Activated CD4-positive, alpha-beta T cell treated with anti-CD3 and anti-CD28 coated beads, Interleukin-2, amount 50 U/mL, for 48 hours (primary cell): ENCODE measurements around the gene MYO3A.
"Not testable (repeated sequence)": the region's sequence is repeated elsewhere in the genome, so short reads cannot be mapped to it uniquely, and the experiment has no call there.

Experiments used
- DNase-seq, 2 experiments: peaks; one replicate each; pipeline ENCODE4 v3.0.0-alpha.2; 2020

The MYO3A gene

GRCh38 chr10:26093229-26093628, 159.2 kb downstream of the MYO3A start:
- no peak for DNase-seq

- no peak for DNase-seq
Observed at GRCh38 chr10:26095781-26096180, 161.8 kb downstream of the MYO3A start.

- not testable (repeated sequence) for DNase-seq
Observed at GRCh38 chr10:26097549-26097948, 163.5 kb downstream of the MYO3A start.

GRCh38 chr10:26112532-26112931, 178.5 kb downstream of the MYO3A start:
- DNase-seq = no peak

GRCh38 chr10:26138613-26139012, 204.6 kb downstream of the MYO3A start:
- no peak for DNase-seq

GRCh38 chr10:26156019-26156418, 222.0 kb downstream of the MYO3A start:
- no peak for DNase-seq

GRCh38 chr10:26157734-26158133, 223.7 kb downstream of the MYO3A start:
- DNase-seq = no peak

GRCh38 chr10:26169466-26169865, 235.4 kb downstream of the MYO3A start:
- DNase-seq = no peak

- DNase-seq = no peak
Observed at GRCh38 chr10:26172131-26172530, 238.1 kb downstream of the MYO3A start.

- no peak for DNase-seq
Observed at GRCh38 chr10:26173837-26174236, 239.8 kb downstream of the MYO3A start.

- no peak for DNase-seq
Observed at GRCh38 chr10:26177341-26177740, 243.3 kb downstream of the MYO3A start.

- DNase-seq = no peak
Observed at GRCh38 chr10:26194275-26194674, 260.2 kb downstream of the MYO3A start.

- DNase-seq = no peak
Observed at GRCh38 chr10:26197248-26197647, 263.2 kb downstream of the MYO3A start.

GRCh38 chr10:26198119-26198518, 264.1 kb downstream of the MYO3A start:
- no peak for DNase-seq

GRCh38 chr10:26199841-26200240, 265.8 kb downstream of the MYO3A start:
- no peak for DNase-seq

- no peak for DNase-seq
Observed at GRCh38 chr10:26205223-26205622, 271.2 kb downstream of the MYO3A start.

GRCh38 chr10:26211781-26212444, 277.9 kb downstream of the MYO3A start:
- no peak for DNase-seq

GRCh38 chr10:26212511-26212910, 278.5 kb downstream of the MYO3A start:
- DNase-seq = no peak

GRCh38 chr10:26213157-26213800, 279.2 kb downstream of the MYO3A start:
- no peak for DNase-seq

- DNase-seq = no peak
Observed at GRCh38 chr10:26214004-26214403, 280.0 kb downstream of the MYO3A start.

- DNase-seq = no peak
Observed at GRCh38 chr10:26214551-26215395, 280.7 kb downstream of the MYO3A start.

- no peak for DNase-seq
Observed at GRCh38 chr10:26215396-26215934, 281.4 kb downstream of the MYO3A start.

GRCh38 chr10:26215935-26216584, 282.0 kb downstream of the MYO3A start:
- DNase-seq = peak; percentile 55 to 62
